Endothelial cell (in vitro differentiated cells): ENCODE results near the gene ZFAND4. TPM values are rescaled to one million over a fixed set of nuclear protein-coding genes. Genes with fewer than 3 reads are reported as not detected.

Experiments used
- DNase-seq: peaks from one replicate; pipeline ENCODE4 v3.0.0; 2021; ENCODE audit warnings: low spot score
- H3K27ac Mint-ChIP-seq: one replicate; pipeline ENCODE4 v1.8.0; 2021; ENCODE audit warnings: mixed read lengths, inconsistent platforms; ENCODE audit not compliant: unreplicated experiment
- H3K27me3 Mint-ChIP-seq: one replicate; pipeline ENCODE4 v1.8.0; 2021; ENCODE audit warnings: mild to moderate bottlenecking, moderate library complexity, mixed read lengths, inconsistent platforms; ENCODE audit not compliant: unreplicated experiment
- H3K36me3 Mint-ChIP-seq: one replicate; pipeline ENCODE4 v1.8.0; 2021; ENCODE audit warnings: mild to moderate bottlenecking, low read depth, mixed read lengths, inconsistent platforms; ENCODE audit not compliant: unreplicated experiment
- H3K4me1 Mint-ChIP-seq: one replicate; pipeline ENCODE4 v1.8.0; 2021; ENCODE audit warnings: mild to moderate bottlenecking, mixed read lengths, inconsistent platforms; ENCODE audit not compliant: unreplicated experiment
- H3K4me3 Mint-ChIP-seq: one replicate; pipeline ENCODE4 v1.8.0; 2021; ENCODE audit warnings: mild to moderate bottlenecking, mixed read lengths, inconsistent platforms; ENCODE audit not compliant: unreplicated experiment
- H3K9me3 Mint-ChIP-seq: one replicate; pipeline ENCODE4 v1.8.0; 2021; ENCODE audit warnings: mixed read lengths, inconsistent platforms; ENCODE audit not compliant: unreplicated experiment
- total RNA-seq: library from RNA; stranded (reverse); fragmentation: NEBNext Ultra II Directional; extraction: Animal tissue kit (Norgen Biotek cat#: 25700); gene quantifications from one replicate; pipeline ENCODE4 v1.2.1, GENCODE V29; 2021; ENCODE audit not compliant: unreplicated experiment
- TF ChIP-seq, protein P1 (sequence below): fragments of 200-600 bp; sonication (generic); IDR thresholded peaks from one replicate; pipeline ENCODE4 v1.5.0; 2021; ENCODE audit warnings: antibody characterized with exemption; ENCODE audit not compliant: unreplicated experiment

The ZFAND4 gene
- total RNA-seq, 1 donor from 2014 or later, result 11.9 TPM

- Mint-ChIP-seq H3K36me3 (peaks cover 12% of the 10 kb centered on the region), H3K27ac (no peak overlapping the region), H3K9me3 (no peaks in the 10 kb centered on the region)
These were observed 86.3 kb downstream of the ZFAND4 start for GRCh38 chr10:45586028-45586824.

DNA sequence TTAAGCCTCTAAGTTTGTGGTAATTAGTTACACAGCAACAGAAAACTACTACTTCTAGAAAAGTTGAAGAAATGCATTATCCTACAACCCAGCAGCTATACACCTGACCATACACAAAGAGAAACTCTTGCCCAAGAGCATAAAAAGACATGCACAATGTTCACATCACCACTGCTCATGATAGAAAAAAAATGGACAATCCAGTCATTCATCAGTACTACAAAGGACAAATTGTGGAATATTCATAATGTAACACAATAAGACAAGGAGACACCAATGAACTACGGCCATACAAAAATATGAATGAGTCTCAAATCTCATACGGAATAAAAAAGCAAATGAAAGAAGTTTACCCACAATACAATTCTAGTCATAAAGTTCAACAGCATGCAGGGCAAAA lies 87.4 kb downstream of the ZFAND4 start:
- Mint-ChIP-seq H3K4me3 (no peak overlapping the region), H3K36me3 (peaks cover 11% of the 10 kb centered on the region)

More at GRCh38 chr10:45586028-45586824, 86.3 kb downstream of the ZFAND4 start:
- TF ChIP-seq, protein P1, sequence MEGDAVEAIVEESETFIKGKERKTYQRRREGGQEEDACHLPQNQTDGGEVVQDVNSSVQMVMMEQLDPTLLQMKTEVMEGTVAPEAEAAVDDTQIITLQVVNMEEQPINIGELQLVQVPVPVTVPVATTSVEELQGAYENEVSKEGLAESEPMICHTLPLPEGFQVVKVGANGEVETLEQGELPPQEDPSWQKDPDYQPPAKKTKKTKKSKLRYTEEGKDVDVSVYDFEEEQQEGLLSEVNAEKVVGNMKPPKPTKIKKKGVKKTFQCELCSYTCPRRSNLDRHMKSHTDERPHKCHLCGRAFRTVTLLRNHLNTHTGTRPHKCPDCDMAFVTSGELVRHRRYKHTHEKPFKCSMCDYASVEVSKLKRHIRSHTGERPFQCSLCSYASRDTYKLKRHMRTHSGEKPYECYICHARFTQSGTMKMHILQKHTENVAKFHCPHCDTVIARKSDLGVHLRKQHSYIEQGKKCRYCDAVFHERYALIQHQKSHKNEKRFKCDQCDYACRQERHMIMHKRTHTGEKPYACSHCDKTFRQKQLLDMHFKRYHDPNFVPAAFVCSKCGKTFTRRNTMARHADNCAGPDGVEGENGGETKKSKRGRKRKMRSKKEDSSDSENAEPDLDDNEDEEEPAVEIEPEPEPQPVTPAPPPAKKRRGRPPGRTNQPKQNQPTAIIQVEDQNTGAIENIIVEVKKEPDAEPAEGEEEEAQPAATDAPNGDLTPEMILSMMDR, result no peak
- Mint-ChIP-seq H3K4me3 (no peak overlapping the region), H3K27me3 (peaks cover 1% of the 10 kb centered on the region), H3K4me1 (no peaks in the 10 kb centered on the region)
- DNase-seq, result no peak

DNA sequence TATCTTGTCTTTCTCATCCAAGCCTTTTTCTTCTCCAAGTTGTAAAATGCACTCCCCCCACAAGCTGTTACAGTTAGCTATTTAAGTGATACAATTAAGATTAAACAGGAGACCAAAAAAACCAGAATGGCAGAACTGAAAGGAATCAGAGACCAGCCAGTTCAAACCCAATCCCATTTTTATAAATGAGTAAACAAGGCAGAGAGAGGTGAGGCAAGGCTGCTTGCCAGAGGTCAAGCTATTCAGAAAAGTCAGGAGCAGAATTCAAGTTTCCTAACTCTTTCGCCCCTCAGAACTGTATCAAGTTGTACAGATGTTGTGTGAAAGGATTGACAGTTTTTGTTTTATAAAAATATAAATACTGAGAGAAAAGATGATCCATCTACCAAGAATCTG lies 90.2 kb downstream of the ZFAND4 start:
- H3K9me3 Mint-ChIP-seq, result no peaks in the 10 kb centered on the region
- H3K27me3 Mint-ChIP-seq, result peaks cover 1% of the 10 kb centered on the region
- peaks cover 5% of the 10 kb centered on the region for H3K4me1 Mint-ChIP-seq
- TF ChIP-seq, protein P1, result no peak
- no peak for DNase-seq
- peaks cover 4% of the 10 kb centered on the region for H3K36me3 Mint-ChIP-seq
- H3K27ac Mint-ChIP-seq, result no peak overlapping the region
- H3K4me3 Mint-ChIP-seq, result no peak overlapping the region

More for the DNA sequence above, 87.4 kb downstream of the ZFAND4 start:
- H3K4me1 Mint-ChIP-seq, result peaks cover 5% of the 10 kb centered on the region
- peaks cover 1% of the 10 kb centered on the region for H3K27me3 Mint-ChIP-seq
- no peaks in the 10 kb centered on the region for H3K9me3 Mint-ChIP-seq
- DNase-seq, result no peak
- TF ChIP-seq, protein P1, result no peak
- H3K27ac Mint-ChIP-seq, result no peak overlapping the region

GRCh38 chr10:45581582-45582385 lies 90.8 kb downstream of the ZFAND4 start:
- Mint-ChIP-seq H3K4me1 (peaks cover 5% of the 10 kb centered on the region), H3K27me3 (peaks cover 1% of the 10 kb centered on the region), H3K4me3 (no peak overlapping the region), H3K36me3 (peaks cover 4% of the 10 kb centered on the region), H3K27ac (no peak overlapping the region), H3K9me3 (no peaks in the 10 kb centered on the region)
- no peak for DNase-seq
- TF ChIP-seq, protein P1, result no peak

- Mint-ChIP-seq H3K27me3 (peaks cover 1% of the 10 kb centered on the region), H3K9me3 (no peaks in the 10 kb centered on the region), H3K36me3 (peaks cover 4% of the 10 kb centered on the region), H3K4me1 (peaks cover 5% of the 10 kb centered on the region), H3K4me3 (no peak overlapping the region), H3K27ac (no peak overlapping the region)
- no peak for DNase-seq
- TF ChIP-seq, protein P1, result no peak
These were observed 91.4 kb downstream of the ZFAND4 start for GRCh38 chr10:45581216-45581549.
